DND-41 (cell line): ENCODE results near the gene PTPRN2.

Experiments
- CTCF ChIP-seq: IDR thresholded peaks from 2 replicates; pipeline ENCODE4 v1.5.1; 2012; ENCODE audit warnings: borderline replicate concordance, low read length, moderate library complexity, mild to moderate bottlenecking; ENCODE audit not compliant: poor library complexity, severe bottlenecking; ENCODE audit errors: extremely low read depth
- EZH2 ChIP-seq: IDR thresholded peaks from 3 replicates; pipeline ENCODE4 v1.6.1; 2012; ENCODE audit warnings: borderline replicate concordance, low read depth, mild to moderate bottlenecking, moderate library complexity, low read length, inconsistent platforms; ENCODE audit not compliant: severe bottlenecking

GRCh38 chr7:158546214-158546613 lies 41.4 kb downstream of the PTPRN2 start:
- no peak for TF ChIP-seq CTCF
- no peak for TF ChIP-seq EZH2
